Midbrain (tissue), 1 donor: Measurements from ENCODE around the gene LRRFIP1.
A peak's percentile ranks its signal among the peaks of the same experiment; 100 is the strongest.

ENCODE experiments used
- DNase-seq: peaks from one replicate; lab custom pipeline; 2025; lab: John Stamatoyannopoulos, UW

The LRRFIP1 gene

DNA sequence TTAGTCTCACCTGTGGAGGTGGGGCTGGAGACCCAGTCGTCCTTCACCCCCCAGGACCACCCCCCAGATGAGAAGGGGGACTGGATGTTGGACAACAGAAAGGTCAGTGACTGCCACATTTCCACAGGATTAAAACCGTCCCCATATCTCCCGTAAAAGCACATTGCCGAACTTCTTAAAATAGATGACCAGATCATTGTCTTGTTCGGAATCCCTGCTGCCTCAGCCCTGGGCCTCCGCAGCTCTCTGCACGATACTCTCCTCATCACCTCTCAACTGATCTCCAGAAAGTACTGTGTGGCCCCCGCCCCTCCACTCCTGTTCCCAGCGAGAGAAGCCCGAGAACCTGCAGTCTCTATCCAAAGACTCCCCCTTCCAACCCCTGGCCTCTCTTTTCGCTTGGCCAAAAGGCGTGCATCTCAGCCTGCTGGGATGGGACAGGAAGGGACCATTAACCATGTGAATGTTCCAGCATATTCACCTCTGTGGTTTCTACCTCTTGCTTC lies 13.2 kb downstream of the LRRFIP1 start:
- no peak for DNase-seq

DNA sequence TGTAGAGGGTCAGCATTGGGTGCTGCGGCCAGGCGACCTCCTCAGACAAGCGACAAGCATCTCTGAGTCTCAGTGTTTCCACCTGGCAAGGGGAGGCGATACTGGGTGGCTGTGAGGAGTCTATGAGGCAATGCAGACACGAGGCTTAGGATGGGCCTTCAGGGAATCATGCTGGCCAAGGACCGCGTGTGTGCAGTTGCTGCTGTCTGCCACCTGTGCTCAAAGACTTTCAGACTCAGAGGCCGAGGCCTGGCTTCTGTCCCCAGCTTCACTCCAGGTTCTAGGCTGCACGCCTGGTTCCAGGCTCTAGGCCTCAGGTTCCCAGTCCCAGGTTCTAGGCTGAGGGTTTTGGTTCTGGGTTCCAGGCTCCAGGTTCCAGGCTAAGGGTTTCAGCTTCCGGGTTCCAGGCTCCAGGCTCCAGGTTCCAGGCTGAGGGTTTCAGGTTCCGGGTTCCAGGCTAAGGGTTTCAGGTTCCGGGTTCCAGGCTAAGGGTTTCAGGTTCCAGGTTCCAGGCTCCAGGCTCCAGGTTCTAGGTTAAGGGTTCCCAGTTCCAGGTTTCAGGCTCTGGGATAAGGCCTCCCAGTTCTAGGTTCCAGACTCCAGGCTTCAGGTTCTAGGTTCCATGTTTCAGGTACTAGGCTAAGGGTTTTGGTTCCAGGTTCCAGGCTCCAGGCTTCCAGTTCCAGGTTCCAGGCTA lies 14.8 kb downstream of the LRRFIP1 start:
- no peak for DNase-seq

DNA sequence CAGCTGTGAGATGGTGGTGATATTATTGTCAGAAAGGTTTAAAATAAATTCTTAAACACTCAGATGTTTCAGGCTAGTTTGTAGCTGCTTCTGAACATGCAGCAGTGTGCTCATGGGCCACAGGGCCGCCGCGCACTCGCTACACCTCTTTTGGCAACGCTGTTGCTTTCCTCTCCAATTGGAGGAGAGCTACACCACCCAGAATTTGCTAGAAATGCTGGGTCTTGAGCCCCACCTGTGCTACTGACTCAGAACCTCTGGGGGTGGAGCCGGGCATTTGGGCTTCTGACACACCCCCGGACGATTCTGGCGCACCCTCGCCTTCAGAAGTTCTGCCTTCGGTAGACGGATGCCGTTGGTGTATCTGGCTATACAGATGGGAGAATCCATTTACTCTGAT lies 15.7 kb downstream of the LRRFIP1 start:
- no peak for DNase-seq

DNA sequence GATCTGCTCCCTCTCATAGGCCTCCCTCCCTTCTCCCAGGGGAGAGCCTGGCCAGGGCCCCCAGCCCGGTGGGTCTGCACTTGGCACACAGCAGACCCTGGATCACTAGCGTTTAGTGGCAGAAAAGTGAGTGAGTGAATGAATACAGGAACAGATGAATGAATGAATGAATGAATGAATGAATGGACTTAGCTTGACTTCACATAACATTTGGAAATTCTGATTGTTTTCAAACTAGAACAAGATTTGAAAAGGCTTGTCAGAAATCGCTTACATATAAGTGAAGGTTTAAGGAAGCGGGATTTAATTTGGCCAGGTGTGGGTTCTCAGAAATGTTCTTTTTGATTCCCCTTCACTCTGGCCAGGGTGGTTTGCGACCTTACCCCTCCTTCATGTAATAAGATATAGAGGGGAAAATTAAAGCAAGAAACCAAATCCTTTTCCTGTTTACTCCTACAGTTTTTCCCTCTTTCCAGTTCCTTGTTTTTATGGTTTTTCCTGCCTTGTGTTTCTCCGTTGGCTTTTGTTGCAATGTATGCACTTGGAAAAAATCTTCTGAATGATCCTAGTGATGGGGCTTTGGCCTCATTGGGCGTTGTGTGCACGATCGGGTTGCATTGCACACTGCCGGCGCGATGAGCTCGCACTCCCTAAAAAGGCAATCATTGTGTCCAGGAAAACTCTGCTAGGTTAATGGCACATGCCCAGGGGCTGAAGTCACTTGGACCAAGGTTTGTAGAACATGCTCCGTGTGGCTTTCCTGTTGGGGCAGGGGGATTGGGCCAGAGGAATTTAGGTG lies 16.4 kb downstream of the LRRFIP1 start:
- DNase-seq, result no peak

DNA sequence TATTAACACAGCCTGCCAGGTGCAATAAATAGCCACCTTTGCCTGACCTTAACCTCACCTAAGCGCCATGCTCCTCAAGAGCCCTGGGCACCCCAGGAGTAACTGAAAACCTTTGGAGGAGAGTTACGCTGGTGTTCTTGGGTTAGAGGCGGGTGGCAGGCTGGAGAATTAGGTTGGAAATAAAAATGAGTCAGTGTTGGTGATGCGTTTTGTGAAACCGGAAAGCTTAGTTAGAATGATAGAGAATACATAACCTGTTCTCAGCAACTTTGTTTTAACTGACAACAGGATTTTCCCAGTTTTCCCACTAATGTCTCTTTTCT lies 17.0 kb downstream of the LRRFIP1 start:
- DNase-seq, result no peak

DNA sequence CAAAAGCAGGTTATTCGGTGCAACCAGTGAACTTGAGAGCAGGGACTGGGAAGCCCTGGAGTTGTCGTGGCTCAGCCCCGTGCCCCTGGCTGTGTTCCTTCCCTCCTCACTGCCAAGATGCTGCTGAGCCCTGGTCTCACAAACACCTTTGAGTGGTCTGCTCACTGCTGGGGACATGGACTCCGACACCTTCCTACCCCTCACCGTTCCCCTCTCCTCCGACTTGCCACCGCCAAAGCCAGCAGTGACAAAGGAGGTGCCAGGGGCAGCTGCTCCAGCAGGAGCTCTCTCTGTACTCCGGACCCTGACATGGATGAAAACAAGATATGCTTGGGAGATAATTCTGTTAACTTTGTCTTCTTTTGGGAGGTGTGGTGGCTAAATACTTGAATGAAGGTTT lies 17.9 kb downstream of the LRRFIP1 start:
- DNase-seq, result no peak

DNA sequence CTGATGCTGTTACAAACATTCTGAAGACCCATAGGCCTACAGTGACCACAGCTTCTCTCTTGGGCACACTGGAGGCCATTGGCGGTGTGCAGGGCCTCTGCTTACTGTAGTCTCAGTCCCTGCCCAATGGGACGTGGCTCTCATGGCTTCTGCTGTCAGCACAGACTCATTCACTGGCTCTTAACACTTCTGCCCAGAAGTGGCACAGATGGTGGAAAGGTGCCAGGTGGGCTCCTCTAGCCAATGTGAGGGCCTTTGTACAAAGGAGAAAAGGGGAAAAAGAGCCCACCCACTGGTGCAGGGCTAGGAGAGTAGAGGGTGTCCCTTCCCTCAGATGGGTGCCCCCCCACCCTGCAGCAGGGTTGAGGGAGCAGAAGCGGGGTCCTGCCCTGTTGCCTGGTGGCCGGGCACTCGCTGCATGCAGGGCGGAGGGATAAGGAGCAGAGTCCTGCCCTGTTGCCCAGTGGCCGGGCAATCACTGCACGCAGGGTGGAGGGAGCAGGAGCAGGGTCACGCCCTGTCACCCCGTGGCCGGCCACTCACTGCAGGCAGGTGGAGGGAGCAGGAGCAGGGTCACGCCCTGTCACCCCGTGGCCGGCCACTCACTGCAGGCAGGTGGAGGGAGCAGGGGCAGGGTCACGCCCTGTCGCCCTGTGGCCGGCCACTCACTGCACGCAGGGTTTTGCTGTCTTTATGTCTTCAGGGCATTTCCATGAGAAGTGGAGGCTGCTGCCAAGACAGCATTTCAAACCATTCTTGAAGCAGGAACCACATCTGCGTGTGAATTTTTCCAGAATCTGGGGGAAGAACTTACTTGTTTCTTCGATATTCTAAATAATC lies 20.0 kb downstream of the LRRFIP1 start:
- DNase-seq, result no peak

DNA sequence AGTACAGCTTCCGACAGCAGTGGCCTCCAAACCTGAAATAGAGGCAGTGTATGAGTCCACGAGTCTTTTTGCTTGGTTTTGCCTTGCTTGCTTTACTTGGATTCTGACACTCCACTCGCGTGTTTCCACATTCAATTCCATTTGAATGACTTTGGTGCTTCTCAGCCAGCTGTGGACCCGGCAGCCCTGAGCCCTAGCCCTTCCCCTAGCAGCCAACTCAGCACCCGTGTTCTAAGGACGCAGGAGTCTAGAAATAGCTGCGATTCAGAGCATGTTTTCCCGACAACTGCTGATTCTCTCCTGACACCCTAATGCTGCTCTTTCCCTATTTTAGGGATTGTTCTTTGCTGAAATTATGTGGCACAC lies 20.6 kb downstream of the LRRFIP1 start:
- no peak for DNase-seq

DNA sequence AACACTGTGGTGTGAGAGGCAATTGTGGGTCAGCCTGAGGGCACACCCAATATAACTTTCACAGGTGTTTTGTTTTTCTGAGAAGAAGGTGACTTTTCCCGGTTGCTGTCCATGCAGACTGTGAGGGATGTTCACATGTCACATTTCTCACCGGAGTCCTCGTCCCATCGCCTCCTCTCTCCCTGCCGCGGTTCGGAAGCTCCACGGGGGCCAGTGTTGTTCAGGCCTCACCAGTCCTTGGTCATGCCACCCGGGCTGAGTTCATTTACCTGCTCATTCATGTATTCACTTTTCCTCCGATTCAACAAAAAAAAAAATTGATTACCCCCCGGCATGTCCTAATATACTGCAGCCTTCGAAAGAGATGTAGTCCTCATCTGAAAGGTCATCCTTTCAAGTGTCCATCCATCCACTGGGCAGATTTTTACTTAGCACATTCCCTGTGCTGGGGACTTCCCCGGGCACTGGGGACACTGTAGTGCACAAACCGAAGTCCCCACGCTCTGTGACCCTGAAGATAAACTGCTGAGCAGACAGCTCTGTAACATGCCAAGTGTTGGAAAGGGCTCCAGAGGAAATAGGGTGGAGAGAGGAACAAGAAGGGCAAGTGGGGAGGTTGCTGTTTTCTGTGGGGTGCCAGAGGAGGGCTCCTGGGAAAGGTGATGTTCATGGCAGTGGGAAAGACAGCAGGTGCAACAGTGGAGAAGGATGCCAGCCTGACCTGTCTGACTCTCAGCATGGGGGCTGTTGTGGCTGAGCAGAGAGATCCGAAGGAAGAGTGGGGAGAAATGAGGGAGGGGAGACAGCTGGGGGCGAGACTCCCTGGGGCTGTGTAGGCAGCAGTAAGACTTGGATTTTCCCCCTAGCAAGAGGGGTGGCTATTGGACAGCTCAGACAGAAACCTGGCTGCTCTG lies 22.4 kb downstream of the LRRFIP1 start:
- no peak for DNase-seq

DNA sequence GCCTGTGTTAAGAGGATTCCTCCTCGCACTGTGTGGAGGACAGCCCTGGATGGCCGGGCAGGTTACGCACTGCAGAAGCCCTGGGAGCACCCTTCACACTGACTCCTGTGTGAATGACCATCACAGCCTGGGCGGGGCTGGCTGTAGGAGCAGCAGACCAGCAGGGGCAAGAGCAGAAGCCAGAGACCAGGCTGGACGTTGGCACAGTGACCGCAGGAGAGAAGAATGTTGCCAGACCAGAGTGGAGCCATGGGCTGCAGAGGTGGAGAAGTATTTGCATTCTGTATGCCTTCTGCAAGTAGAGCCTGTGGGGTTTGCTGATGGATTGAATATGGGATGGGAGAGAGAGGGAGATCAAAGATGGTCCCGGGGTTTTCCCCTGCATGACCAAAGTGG lies 23.1 kb downstream of the LRRFIP1 start:
- DNase-seq, result no peak

DNA sequence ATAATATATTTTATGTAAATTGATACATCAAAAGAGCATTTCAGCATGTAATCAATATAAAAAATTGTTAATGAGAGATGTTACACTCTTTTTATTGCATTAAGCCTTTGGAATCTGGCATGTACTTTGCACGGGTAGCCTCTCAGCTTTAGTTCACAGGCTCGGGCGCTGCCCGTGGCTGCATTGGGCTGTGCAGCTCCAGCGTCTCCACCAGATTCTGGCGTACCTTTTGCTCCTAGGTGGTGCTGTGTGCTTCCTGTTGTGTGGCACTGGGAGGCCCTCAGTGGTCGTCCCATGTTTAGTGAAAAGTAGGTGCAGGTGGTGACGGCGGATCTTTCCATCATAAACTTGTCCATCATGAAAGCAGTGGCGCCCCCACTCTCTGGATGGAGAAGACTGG lies 24.4 kb downstream of the LRRFIP1 start:
- DNase-seq, result no peak

DNA sequence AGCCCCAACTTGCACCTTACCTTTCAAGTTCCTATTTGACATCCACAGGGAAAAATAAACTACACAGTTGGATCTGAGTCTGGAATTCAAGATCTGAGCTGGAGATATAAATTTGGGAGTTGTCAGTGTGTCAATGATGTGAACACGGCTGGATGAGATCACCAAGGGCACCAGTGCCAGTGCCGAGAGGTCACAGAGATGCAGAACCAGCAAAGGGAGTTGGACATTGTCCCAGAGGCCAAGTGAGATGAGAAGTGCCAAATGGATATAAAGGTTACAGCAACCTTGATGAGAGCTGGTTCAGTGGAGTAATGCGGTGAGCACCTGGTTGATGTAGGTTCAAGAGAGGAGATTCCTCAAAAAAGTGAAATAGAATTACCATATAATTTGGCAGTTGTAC lies 24.8 kb downstream of the LRRFIP1 start:
- DNase-seq, result no peak

DNA sequence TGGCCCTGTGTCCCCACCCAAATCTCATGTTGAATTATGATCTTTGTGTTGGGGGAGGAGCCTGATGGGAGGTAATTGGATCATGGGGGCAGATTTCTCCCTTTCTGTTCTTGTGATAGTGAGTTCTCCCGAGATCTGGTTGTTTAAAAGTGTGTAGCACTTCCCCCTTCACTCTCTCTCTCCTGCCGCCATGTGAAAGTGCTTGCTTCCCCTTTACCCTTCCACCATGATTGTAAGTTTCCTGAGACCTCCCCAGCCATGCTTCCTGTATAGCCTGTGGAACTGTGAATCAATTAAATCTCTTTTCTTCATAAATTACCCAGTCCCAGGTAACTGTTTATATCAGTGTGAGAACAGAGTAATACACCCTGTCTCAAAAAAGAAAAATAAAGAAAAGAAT lies 25.5 kb downstream of the LRRFIP1 start:
- DNase-seq, result no peak

DNA sequence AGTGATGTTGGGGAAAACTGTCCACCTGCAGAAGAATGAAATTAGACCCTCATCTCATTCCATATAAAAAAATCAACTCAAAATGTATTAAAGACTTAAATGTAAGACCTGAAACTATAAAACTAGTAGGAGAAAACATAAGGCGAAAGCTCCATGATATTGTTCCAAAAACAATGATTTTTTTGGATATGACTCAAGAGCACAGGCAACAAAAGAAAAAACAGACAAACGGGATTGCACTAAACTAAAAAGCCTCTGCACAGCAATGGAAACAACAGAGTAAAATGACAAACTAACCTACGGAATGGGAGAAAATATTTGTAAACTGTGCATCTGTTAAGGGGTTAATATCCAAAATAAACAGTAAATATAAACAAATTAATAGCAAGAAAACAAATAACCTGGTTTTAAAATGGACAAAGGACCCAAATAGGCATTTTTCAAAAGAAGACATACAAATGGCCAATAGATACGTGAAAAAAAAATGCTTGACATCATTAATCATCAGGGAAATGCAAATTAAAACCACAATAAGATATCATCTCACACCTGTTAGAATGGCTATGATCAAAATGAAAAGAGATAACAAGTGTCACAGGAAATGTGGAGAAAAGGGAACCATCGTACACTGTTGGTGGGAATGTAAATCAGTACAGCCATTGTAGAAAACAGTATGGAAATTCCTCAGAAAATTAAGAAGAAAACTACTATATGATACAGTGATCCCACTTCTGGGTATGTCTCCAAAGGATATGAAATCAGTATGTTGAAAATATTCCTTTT lies 26.6 kb downstream of the LRRFIP1 start:
- no peak for DNase-seq

DNA sequence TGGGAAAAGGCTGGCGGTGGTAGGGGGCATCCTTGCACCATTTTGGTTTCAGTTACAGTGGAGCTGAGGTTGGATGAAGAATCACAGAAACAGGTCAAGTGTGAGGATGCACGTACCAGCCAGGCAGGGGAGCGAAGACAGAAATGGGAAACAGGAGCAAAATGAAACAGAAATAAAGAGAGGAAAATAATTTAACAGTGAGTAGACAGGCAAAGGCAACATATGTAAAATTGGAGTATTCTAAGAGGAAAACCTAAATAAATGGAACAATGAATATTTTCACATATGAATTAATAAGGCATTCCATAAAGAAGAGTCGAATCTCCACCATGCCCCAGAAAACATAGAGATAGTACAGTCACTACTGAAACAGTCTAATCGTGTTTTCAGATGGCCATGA lies 29.7 kb downstream of the LRRFIP1 start:
- no peak for DNase-seq

DNA sequence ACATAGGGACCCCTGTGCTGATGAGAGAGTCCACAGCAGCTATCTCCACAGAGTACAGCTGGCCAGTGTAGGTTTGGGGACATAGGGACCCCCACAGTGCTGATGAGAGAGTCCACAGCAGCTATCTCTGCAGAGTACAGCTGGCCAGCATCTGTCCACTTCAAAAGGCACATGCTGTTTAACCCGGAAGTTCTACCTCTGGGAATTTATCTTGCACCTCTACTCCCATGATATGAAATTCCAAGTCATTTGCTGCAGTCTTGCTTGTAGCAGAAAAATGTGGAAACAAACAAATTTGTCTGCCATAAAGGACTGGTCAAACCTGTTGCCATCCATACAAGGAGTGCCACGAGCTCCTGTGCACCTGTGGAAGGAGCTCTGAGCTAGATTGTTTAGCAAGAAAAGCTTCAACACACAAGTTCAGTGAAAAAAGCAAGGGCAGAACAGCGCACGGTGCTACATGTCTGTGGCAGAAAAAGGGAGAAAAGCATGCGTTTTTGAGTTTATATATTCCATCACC lies 33.1 kb downstream of the LRRFIP1 start:
- DNase-seq, result no peak

DNA sequence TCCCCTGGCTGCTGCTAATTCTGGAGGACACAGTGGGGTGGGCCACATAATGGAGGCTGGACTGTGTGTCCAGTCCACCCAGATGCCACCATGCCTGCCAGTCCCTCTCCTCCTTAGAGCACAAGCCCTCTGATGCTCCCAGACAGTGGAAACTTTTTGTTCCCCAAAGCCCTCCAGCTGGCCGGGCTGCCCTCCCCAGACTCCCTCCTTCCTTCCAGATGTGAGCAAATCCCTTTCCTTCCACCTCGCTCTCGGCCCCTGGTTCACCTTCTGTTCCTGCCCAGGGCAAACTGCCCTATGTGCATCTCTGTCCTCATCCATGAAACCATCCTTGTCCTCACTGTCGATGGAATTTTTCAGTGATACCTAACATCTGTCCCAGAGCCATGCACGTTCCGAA lies 33.9 kb downstream of the LRRFIP1 start:
- no peak for DNase-seq

DNA sequence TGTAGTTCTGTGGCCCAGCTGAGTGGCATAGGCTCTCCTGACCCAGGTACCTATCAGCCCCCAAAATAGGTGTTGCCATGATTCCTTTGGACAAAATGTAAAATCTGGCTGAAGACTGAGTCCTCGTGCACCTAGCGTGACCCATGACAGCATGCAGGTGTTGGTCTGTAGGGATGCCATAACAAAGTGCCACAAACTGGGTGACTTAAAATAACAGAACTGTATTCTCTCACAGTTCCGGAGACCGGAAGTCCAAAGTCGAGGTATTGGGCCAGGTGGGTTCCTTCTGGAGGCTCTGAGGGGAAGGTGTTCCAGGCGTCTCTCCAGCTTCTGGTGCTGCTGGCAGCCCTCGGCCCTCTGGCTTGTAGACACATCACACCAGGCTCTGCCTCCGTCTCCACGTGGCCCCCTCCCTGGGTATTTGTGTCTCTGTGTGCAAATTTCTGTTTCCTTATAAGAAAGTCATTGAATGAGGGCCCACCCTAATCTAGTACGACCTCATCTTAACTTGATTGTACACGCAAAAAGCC lies 34.5 kb downstream of the LRRFIP1 start:
- DNase-seq, result no peak

DNA sequence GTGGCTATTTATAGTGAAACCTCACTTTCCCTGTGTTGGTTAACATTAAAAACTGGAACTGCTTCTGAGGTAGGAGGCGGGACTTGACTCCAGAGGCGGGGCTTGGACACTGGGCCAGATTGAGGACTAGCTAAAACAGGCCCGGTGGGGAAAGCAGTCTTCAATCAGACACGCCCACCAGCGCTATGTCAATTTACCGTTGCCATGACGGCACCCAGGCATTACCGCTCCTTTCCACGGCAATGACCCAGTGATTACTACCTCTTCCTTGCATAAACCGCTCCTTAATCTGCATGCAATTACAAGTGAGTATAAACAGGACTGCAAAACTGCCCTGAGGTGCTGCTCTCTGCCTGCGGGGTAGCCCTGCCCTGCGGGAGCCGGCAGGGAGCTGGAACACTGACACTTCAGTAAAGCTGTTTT lies 35.3 kb downstream of the LRRFIP1 start:
- peak; percentile 32 for DNase-seq

DNA sequence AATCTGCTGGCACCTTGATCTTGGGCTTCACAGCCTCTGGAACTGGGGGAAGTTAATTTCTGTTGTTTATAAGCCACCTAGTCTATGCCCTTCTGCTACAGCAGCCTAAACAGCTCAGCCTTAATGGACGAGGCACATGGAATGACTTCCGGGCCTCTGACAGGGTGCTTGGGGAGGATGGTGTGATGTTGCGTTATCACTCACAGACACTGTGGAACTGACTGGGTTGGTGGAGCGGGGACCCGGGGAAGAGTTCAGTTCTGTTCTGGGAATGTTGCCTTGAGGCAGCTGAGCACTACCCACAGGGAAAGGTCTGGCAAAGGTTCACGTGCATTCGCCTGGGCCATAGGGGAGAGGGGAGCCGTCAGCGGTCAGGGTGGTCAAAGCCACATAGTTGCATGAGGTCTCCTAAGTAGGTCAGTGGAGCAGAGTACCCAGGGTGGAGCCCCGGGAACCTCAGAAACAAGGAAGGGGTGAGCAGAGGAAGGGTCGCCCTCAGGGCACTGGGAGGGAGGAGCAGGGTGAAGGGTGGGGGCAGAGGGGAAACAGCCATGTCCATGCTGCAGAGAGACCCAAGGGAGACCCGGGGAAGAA lies 36.2 kb downstream of the LRRFIP1 start:
- DNase-seq, result no peak
